Cerebellar cortex (tissue), 1 donor: ENCODE results near the gene POLG2.
"Not testable (repeated sequence)": the region's sequence is repeated elsewhere in the genome, so short reads cannot be mapped to it uniquely, and the experiment has no call there.

Experiments
- DNase-seq: peaks from one replicate; pipeline ENCODE4 v3.0.0-alpha.2; 2015; ENCODE audit warnings: low spot score

POLG2 gene

DNA sequence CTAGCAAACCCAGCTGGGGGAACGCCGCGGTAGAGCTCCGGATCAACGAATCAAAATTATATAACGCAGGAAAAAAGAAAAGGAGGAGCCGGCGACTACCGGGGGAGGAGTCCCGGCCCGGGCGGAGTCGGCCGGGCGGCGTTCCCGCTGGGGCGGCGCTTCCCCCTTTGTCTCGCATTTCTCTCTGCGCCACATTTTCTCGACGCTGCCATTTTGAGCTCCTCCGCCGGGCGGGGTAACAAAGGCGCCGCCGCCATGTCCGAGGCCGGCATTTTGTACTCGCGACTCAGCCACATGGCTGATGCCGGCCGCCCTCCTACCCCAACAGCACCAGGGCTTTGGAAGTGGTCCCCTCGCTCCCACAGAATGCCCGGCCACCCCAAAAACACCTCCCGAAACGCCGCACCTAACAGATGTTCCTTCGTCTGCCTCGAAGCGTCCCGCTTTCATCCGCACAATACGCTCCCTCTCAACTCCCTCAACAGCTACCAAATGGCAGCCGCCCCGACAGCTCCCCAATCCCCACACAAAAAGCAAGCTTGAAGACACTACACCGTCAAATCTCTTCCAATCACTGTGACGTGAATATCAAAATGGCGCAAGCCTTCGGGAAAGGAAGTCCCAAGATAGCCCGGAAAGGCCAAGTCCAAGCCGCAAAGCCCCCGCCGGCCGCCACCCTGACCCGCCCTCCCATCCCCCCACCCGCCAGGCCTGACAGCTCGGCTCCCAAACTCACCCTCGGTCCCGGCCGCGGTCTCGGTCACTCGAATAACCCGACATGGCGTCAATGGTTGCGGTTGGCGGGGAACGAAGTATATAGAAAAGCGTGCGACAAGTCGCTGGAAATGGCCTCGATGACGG is 8.7 kb upstream of the POLG2 start:
- DNase-seq, result peak; percentile 88

DNA sequence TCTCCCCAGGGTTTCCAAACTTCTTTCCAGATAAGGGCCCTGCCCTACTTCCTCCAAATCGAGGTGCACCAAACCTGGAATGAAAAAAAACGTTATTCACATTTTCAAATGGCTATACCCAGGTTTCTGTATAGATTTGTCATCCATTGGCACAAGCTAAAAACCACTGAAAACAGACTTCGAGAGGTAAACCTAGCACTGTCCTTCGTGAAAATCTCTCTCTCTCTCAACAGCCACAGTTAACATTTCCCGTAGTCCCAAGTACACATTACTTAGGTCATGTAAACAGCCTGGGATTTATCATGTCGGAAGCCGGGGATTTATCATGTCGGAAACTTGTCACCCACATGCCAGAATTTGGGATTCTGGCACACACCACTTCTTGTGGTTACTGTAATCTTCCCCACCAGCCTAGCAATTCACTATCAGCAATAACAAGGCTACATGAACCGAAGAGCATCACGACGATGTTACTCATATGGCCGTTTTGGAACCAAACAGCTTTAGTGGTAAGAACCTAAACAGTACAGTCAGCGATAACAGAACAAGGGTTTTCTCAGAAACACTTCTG is 8.0 kb upstream of the POLG2 start:
- DNase-seq, result no peak

DNA sequence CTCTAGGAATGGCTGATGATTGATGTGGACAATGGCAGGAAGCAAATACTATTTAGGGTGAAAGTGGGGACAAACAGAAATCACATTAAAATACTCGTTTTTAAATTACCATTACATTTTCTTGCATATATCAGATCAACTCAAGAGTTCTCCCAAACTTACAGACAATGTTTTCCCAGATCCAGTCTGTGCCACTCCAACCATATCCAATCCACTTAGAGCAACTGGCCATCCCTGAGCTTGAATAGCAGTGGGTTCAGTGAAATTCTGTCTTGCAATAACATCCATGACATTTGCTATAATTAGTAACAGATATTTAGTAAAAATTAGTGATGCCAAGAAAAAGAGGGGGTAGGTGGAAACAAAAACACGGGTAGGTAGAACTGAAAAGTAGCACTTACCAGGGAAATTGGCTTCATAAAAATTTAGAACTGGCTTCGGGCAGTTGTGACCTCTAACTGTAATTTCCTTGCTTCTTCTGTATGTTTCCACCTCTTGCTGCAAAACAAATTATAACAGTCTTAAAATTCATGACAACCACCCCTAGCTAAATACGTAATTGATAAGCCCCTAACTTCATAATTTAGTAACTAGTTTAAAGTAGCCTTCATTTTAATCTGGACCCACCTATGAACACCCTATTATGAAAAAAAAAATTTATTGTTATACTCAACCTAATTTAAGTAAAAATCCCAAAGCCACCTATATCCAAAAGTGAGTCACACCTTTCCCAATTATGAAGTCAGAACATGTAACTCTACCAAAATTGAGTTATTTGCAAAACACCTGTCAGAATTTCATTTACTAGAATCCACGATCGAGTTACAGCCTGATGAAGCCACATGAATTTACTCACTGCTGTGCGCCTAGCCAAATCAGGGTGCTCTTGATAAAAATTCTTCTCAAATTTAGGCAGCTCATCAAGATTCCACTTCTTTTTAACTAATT is 7.2 kb upstream of the POLG2 start:
- no peak for DNase-seq

DNA sequence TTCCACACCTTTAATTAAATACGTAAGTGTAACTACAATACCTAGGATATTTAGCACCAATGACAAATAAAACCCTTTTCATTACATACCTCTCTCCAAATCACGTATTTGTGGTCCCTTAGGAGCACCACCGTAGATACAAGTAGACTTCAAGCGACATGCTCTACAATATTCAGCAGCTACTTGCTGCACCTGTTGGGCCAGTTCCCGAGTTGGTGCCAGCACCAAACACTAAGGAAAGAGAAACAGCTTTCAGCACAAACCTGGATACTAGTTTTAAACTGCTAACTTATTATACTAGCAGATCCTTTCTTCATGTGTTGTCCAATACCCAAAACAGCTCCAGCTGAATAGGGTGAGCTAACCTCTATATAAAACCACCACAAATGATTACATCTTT is 6.5 kb upstream of the POLG2 start:
- DNase-seq, result no peak

DNA sequence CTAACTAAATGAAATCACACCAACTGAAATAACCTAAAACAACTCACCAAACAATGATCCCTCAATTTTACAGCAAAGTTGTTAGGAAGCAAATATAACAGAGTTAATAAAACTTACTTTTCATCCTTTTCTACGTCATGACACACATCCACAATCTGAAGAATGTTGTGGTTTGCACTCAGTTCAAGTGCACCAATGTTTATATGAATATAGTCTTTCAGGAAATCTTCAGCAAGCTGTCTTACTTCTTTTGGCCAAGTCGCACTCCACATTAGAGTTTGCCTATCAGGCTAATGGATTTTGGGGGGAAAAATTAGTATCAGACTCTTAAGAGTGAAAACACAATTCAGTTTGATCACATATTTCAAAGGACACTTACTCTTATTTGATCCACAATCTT is 6.0 kb upstream of the POLG2 start:
- no peak for DNase-seq

DNA sequence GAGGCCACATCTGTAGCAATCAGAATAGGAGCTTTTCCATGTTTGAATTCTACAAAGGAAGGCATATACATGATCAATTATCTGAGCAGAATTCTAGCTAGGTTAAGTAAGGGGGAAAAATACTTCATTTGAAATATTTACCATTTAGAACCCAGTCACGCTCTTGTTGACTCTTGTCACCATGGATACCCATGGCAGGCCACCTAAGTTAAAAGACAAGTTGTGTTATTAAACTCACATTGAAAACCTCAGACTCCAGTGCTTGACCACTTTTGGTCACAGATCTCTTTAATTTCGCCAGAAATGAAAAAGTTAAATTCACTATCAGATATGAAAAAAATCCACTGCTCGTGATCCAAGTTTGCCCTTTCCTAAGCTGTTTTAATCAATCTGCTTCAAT is 5.2 kb upstream of the POLG2 start:
- no peak for DNase-seq

DNA sequence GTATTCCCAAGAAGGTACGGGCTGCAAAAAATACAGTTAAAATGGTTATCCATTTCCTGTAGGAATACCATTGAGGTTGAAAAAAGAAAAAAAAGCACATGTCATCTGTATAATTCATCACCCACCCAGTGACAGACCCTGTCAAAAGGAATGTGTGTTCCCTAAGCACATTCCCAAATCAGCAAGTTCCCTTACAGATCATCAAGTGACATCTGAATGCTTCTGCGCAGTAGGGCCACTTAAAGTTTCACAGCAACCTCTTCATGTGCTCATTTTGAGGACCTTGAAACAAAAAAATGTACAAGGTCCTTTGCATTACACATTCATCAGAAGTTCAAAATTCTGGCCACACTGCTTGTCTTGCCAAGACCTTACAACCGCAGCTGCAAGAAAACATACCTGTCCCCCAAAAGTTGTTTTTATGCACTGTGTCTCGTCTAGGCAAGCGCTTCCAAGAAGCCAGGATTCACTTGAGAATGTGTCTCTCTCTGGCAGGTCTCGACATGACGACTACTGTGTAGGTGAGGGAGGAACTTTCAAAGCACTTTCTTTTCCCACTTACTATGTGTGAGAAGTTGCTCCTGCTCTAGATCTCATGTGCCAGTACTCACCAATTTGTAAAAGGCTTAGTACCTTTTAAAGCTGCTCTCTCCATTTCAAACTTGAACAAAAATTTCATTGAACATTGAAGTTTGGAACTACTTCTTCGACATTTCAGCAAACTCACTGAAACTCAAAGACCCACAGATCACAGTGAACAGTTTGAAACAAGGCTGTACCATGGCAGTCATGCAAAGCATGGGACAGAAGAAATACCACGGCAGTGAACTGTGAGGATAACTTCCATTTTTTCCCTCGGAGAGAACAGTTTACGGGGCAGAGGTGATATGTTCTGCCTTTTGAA is 4.3 kb upstream of the POLG2 start:
- no peak for DNase-seq

DNA sequence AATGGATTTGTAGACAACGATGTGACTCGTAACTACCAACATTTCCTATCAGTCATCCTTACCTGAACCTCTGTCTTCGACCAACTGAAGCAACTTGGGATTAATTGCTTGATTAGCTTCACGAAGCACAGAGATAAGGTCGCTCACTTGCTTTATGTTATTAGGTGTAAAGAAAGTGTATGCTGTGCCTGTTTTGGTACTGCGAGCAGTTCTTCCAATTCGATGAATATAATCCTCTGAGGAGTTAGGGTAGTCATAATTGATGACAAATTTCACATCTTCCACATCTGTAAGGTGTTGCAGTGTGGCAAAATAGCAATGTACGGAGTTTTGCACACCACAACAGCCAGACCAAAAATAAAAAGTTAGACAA is 3.6 kb upstream of the POLG2 start:
- no peak for DNase-seq

DNA sequence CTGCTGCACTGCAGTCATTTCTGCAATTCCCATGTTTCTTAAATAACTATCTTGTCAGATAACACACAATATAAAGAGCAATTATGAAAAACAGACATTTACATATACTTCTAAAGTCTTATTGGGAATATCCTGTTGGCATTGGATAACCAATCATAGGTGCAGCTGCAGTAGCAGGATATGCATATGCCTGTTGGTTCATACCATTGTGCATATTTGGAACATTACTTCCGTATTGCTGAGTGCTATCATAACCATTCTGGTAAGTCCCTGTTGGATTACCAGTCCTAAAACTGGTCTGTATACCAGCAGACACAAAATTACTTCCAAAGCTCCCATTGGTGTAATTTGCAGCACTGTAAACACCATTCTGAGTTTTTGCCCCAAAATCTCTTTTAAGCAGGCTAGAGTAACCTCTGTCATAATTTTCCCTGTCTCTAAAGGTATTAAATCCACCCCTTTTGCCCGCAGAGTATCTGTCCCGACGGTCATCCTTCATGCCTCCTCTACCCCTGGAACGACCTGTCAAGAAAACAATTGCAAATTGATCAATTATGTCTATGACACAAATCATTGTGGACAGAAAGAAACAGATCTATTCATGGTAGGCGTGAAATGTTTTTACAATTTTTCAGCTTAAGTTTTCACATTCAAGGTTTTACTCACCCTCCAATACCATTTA is 3.1 kb upstream of the POLG2 start:
- no peak for DNase-seq

DNA sequence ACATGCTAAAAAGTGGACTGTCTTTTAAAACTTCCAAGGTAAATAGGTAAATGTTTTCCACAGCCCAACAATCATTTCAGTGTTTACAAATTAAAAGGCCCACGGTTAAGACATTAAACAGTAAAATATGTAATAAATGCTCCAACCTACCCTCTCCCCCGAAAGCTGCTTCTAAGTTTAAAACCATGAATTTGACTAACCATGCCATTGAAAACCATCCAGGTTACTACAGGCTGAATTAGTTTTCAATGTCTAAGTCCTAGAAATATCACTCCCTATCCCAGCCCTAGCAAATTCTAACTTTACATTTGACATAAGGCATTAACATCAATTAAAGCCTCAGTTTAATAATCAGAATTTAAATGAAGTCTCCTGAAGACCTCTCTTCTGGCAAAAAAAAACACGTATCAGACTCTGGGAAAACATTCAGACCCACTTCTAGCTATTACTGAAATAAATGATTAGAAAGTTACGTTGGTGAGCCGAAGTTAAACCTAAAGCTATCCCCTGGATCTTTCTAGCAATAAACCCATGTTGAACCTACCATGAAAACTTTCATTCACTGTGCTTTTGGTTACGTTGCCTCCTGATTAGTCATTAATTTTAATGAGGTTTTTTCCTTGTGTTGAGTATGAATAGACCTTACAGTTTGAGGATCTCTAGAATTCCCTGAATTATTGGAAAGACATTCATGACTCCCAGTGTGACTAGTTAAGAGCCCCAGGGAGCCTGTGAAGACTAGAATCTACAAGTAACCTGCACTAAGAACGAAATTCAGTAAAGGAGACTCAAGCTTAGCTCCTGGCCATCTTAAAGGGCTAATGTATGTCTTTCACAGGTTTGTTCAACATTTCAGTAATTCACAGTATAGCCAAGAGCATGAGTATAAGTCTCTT is 1.7 kb upstream of the POLG2 start:
- DNase-seq, result peak; percentile 53

DNA sequence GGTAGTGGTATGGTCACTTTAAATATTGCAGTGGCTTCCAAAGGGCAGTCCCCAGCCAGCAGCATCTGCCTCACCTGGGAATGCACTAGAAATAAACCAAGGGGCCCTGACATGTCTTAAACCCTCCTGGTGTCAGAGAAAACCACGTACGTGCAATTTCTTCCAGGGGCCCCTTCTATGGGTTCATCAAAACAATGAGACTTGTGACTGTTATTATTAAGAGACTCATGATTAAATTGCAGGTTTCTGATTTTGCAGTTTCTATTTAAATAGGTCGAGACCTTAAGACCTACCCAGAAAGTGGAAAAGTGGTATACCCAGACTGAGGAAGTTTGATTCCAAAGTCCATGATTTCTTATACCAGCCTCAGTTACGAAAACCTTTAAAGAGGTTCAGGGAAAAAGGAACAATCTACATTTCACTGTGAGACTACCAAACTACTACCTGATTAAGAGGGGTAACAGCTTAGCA is 746 bp upstream of the POLG2 start:
- no peak for DNase-seq

DNA sequence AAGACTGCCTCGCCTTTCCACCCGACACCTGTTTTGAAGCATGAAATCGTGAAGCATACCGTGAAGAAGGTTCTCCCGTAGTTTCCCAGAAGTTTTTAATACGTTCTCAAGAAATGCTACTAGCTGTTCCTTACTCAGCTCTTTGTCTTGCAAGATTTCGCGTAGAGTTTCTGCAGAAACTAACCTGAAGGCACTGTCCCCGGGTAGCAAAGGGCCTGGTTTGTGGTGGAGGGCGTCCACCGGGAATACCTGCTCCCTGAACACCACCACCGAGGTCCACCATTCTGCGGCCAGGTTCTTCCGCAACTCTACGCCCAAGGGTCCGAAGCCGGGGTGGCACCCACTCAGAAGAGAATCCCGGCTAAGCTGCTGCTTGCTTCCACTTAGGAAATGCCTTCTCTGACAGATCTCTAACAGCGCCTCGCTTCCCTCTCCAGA is 487 bp downstream of the POLG2 start:
- DNase-seq, result peak; percentile 25

DNA sequence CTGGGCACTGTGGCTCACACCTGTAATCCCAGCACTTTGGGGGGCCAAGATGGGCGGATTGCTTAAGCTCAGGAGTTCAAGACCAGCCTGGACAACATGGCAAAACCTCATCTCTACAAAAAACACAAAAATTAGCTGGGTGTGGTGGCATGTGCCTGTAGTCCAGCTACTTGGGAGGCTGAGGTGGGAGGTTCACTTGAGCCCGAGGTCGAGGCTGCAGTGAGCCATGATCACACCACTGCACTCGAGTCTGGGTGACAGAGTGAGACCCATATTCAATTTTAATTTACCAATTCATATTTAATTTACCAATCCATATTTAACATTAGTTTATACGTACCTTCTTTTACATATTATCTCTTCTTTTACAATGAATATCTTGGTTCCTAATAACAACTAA is 1.6 kb downstream of the POLG2 start:
- DNase-seq, result not testable (repeated sequence)

DNA sequence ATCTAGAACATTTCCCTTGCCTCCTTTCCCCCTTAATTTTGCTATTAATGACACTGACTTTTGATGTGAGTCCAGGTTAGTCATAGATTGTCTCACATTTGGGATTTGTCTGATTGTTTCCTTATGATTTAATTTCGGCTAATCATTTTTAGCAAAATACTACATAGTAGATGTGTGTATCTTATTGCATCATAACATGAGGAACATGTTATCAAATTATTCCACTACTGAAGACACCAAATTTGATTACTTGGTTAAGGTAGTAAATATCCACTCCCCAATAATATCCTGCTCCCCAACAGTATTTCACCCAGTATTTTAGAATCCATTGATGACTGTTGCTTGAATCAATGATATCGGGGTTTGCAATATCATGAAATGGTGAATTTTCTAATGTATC is 2.7 kb downstream of the POLG2 start:
- DNase-seq, result no peak

DNA sequence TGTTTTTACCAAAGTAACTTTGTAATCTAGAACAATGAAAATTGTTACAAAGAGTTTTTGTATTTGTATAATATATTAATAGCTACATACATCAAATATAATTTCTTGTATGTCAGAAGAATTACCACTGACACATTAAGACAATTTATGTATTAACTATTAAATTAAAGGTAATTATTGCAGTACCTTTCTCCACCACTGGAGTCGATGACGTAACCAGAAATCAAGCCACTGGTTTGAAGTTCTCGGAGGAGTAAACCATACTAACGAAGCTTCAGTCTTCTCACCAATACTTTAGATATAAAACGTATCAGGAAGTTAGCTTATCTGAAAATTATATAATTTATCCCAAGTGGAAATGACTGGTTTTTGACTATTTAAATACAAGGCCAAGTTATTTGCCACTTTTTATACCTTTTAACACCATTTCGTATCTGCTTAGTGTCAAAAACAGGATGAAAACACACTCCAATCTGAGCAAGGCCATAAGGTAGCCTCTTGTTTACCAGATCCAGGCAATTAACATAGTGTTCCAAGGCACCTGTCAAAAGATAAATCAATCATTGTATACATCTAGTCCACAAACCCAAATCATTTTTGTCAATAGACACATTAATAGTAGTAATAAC is 4.3 kb downstream of the POLG2 start:
- no peak for DNase-seq

DNA sequence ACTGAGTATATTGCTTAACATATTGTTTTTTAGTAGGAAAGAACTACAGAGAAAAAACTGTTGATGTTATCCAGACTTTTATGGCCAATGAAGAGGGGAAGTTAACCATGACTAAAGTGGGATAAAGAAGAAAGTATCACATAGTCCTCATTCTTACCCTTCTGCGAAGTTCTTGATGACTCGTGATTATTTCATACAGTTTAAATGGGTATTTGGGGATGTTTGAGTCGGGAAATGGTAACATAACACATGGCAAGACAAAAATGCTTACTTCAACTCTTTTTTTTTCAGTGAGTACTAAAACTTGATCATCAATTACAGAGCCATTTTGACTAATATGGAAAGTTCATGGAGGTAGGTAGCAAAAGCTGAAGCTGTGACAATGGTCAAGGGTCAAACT is 4.9 kb downstream of the POLG2 start:
- DNase-seq, result no peak

DNA sequence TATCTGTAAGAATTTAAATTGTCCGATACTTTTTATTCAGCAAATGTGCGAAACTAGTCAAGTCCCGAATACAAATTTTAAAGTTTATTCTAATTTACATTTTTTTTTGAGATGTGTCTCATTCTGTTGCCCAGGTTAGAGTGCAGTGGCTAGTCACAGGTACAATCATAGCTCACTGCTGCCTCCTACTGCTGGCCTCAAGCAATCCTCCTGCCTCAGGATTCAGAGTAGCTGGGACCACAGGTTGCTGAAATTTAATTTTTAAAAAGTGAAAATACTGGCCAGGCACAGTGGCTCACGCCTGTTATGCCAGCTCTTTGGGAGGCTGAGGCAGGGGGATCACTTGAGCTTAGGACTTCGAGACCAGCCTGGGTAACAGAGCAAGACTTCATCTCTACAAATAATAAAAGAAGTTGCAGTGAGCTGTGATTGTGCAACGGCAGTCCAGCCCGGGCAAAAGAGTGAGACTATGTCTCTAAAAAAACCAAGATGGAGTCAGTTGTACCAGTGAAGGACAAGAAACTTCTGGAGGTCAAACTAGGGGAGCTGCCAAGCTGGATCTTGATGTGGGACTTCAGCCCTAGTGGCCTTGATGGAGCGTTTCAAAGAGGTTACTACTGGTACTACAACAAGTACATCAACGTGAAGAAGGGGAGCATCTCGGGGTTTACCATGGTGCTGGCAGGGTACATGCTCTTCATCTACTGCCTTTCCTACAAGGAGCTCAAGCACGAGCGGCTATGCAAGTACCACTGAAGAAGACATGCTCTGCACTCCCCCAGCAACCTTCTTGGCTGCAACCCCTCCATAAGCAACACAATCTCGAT is 5.6 kb downstream of the POLG2 start:
- no peak for DNase-seq

DNA sequence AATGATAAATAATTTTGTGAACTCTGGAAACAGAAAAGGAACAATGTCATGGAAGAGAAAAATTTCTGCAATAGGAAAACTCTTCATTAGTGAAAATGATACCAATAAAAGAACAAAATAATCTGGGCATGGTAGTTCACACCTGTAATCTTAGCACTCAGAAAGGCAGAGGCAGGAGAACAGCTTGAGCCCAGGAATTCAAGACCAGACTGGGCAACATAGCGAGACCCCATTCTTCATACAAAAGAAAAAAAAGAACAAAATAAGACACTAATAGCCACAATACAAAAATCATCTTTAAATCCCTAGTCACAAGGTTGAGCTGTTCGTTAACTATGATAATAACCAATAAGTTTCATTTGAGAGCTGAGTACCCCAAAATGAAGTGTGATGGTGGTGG is 8.6 kb downstream of the POLG2 start:
- no peak for DNase-seq

DNA sequence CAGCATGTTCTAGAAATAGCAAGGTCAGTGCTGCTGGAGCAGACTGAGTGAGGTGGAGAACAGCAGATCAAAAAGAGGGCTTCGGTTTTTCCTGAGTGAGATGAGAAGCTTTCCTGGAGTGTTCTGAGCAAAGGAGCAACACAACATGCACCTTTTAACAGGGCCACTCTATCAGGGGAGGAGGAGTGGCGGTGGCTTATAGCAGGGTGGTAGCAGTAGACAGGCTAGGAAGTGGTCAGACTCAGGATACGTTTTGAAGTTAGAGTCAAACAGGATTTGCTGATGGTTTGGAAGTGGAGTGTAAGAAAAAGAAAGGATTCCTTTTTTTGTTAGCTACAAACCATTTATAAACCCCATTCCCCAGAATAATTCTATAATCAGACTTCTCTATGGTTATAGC is 12.5 kb downstream of the POLG2 start:
- DNase-seq, result no peak
